Keratinocyte (primary cell): ENCODE data around the gene ATF7IP. TPM values are rescaled to one million over a fixed set of nuclear protein-coding genes. Genes with fewer than 3 reads are reported as not detected.

Experiments used
- DNase-seq: peaks from one replicate; pipeline ENCODE4 v3.0.0-alpha.2; 2011; ENCODE audit warnings: low read depth, missing footprints, low spot score
- FAIRE-seq: peaks from 2 replicates; lab custom pipeline; 2011; peaks lifted over from hg19 to GRCh38; lab: Jason Lieb, UNC
- H2AFZ ChIP-seq: 2 replicates; pipeline ENCODE4 v1.6.0; 2012; ENCODE audit warnings: low read length, control low read depth, inconsistent platforms; ENCODE audit not compliant: control insufficient read depth
- H3K27ac ChIP-seq: 2 replicates; pipeline ENCODE4 v1.5.1; 2011; ENCODE audit warnings: low read length; ENCODE audit not compliant: control insufficient read depth, insufficient read depth
- H3K27me3 ChIP-seq: 3 replicates; pipeline ENCODE4 v1.6.0; 2011; ENCODE audit warnings: low read length; ENCODE audit not compliant: control insufficient read depth, insufficient read depth; ENCODE audit errors: extremely low read depth
- H3K36me3 ChIP-seq, 2 experiments: 2 replicates in 1 of 2; 3 replicates in 1 of 2; pipeline ENCODE4 v1.5.1; 2011; ENCODE audit warnings: low read length in 2 of 2, mild to moderate bottlenecking in 1 of 2; ENCODE audit not compliant: control insufficient read depth in 2 of 2, insufficient read depth in 2 of 2; ENCODE audit errors: extremely low read depth in 1 of 2
- H3K4me1 ChIP-seq: 3 replicates; pipeline ENCODE4 v1.5.1; 2011; ENCODE audit warnings: low read length; ENCODE audit not compliant: control insufficient read depth, insufficient read depth; ENCODE audit errors: extremely low read depth
- H3K4me2 ChIP-seq: 3 replicates; pipeline ENCODE4 v1.6.0; 2011; ENCODE audit warnings: low read depth, low read length; ENCODE audit not compliant: control insufficient read depth, insufficient read depth; ENCODE audit errors: extremely low read depth
- H3K4me3 ChIP-seq, 3 experiments: fragments of 200-600 bp in 1 of 3; sonication (generic) in 1 of 3; 2 replicates in 2 of 3; 3 replicates in 1 of 3; pipeline ENCODE4 v1.5.1; 2011 to 2016; ENCODE audit warnings: low read length in 3 of 3, mild to moderate bottlenecking in 3 of 3, control low read depth in 2 of 3, inconsistent platforms in 1 of 3, low read depth in 1 of 3, mixed read lengths in 1 of 3, mixed run types in 1 of 3, moderate library complexity in 1 of 3; ENCODE audit not compliant: control insufficient read depth in 2 of 3, insufficient read depth in 2 of 3; ENCODE audit errors: extremely low read depth in 1 of 3
- H3K79me2 ChIP-seq: 2 replicates; pipeline ENCODE4 v1.6.0; 2012; ENCODE audit warnings: low read length; ENCODE audit not compliant: control insufficient read depth, insufficient read depth
- H3K9ac ChIP-seq: 3 replicates; pipeline ENCODE4 v1.6.0; 2011; ENCODE audit warnings: low read length; ENCODE audit not compliant: control insufficient read depth, insufficient read depth; ENCODE audit errors: extremely low read depth
- H3K9me1 ChIP-seq: 3 replicates; pipeline ENCODE4 v1.6.0; 2011; ENCODE audit warnings: low read length; ENCODE audit not compliant: control insufficient read depth, insufficient read depth; ENCODE audit errors: extremely low read depth
- H3K9me3 ChIP-seq: 2 replicates; pipeline ENCODE4 v1.5.1; 2012; ENCODE audit warnings: low read depth, low read length; ENCODE audit not compliant: control insufficient read depth
- H4K20me1 ChIP-seq: 3 replicates; pipeline ENCODE4 v1.6.0; 2011; ENCODE audit warnings: low read length; ENCODE audit not compliant: control insufficient read depth, insufficient read depth; ENCODE audit errors: extremely low read depth
- EZH2 ChIP-seq: IDR thresholded peaks from one replicate; pipeline ENCODE4 v1.6.1; 2012; ENCODE audit warnings: inconsistent platforms, mild to moderate bottlenecking, low read length, moderate library complexity
- dilution Hi-C: fragments of 300-500 bp; cut with MboI; formaldehyde crosslinking; loops from one replicate; pipeline ENCODE4 v1.7.0; 2020; ENCODE audit warnings: low sequenced_read_pairs; ENCODE audit not compliant: extremely low pct_ligation_motif_present
- polyA plus RNA-seq, 5 experiments: library from polyadenylated mRNA; depleted of rRNA in 3 of 5; stranded (reverse) in 3 of 5; stranded (forward) in 1 of 5; unstranded in 1 of 5; fragments of >200 nt; gene quantifications; 1 replicate in 1 of 5; 2 replicates in 3 of 5; 3 replicates in 1 of 5; pipeline versions ENCODE4 v1.2.1 to v1.2.3, GENCODE V29; 2011 to 2012; ENCODE audit warnings: missing spikeins in 2 of 5, low read depth in 1 of 5, low replicate concordance in 1 of 5
- TF ChIP-seq, protein P1 (sequence below), 3 experiments: IDR thresholded peaks in 1 of 3; conservative IDR thresholded peaks in 1 of 3; optimal IDR thresholded peaks in 1 of 3; 2 replicates in 2 of 3; 3 replicates in 1 of 3; pipeline versions ENCODE3 to v1.5.1; 2011; ENCODE audit warnings: low read length in 3 of 3, mild to moderate bottlenecking in 3 of 3, moderate library complexity in 2 of 3, control low read depth in 1 of 3, inconsistent platforms in 1 of 3; ENCODE audit not compliant: insufficient read depth in 2 of 3; ENCODE audit errors: extremely low read depth in 1 of 3

ATF7IP gene
- polyA plus RNA-seq, 1 donor (not counting 4 experiments of a cell fraction or from before 2014, with no cell fraction given): 16.3 TPM

DNA sequence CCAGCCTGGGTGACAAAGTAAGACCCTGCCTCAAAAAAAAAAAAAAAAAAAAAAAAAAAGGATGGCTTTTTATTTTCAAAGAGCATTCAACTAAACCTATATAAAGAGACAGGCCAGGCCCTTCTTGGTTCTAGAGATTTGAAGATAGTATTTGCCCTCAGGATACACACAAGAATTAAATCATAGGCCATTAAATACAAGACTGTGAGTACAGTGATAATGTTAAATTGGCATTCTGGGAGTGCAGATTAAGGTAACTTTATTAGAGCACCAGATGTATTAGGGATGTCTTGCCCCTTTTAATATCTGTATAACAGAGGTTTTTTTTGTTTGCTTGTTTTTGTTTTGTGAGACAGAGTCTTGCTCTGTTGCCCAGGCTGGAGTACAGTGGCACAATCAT, 61.3 kb downstream of the ATF7IP start:
- Histone ChIP-seq H3K79me2 (peaks cover 65% of the 10 kb centered on the region), H3K27ac (no peak overlapping the region), H3K4me1 (peaks cover 3% of the 10 kb centered on the region), H3K4me3 (no peak overlapping the region), H3K9me3 (no peaks in the 10 kb centered on the region), H2AFZ (no peak overlapping the region), H3K27me3 (no peaks in the 10 kb centered on the region), H3K9ac (no peak overlapping the region), H3K9me1 (no peaks in the 10 kb centered on the region), H4K20me1 (no peaks in the 10 kb centered on the region), H3K36me3 (peaks cover 4 to 5% of the 10 kb centered on the region in 2 experiments), H3K4me2 (no peak overlapping the region)
- no peak for DNase-seq
- TF ChIP-seq EZH2: no peak
- TF ChIP-seq, protein P1, sequence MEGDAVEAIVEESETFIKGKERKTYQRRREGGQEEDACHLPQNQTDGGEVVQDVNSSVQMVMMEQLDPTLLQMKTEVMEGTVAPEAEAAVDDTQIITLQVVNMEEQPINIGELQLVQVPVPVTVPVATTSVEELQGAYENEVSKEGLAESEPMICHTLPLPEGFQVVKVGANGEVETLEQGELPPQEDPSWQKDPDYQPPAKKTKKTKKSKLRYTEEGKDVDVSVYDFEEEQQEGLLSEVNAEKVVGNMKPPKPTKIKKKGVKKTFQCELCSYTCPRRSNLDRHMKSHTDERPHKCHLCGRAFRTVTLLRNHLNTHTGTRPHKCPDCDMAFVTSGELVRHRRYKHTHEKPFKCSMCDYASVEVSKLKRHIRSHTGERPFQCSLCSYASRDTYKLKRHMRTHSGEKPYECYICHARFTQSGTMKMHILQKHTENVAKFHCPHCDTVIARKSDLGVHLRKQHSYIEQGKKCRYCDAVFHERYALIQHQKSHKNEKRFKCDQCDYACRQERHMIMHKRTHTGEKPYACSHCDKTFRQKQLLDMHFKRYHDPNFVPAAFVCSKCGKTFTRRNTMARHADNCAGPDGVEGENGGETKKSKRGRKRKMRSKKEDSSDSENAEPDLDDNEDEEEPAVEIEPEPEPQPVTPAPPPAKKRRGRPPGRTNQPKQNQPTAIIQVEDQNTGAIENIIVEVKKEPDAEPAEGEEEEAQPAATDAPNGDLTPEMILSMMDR (optimal IDR thresholded peaks at IDR 0.05 in 1 of 3, IDR thresholded peaks at IDR 0.05 in 1 of 3, conservative IDR thresholded peaks at IDR 0.05 in 1 of 3; ENCODE audit: extremely low read depth in 1 of 3, insufficient read depth in 2 of 3, low read length in 3 of 3): no peak
- dilution Hi-C loops: no loop called here
- FAIRE-seq: no peak

DNA sequence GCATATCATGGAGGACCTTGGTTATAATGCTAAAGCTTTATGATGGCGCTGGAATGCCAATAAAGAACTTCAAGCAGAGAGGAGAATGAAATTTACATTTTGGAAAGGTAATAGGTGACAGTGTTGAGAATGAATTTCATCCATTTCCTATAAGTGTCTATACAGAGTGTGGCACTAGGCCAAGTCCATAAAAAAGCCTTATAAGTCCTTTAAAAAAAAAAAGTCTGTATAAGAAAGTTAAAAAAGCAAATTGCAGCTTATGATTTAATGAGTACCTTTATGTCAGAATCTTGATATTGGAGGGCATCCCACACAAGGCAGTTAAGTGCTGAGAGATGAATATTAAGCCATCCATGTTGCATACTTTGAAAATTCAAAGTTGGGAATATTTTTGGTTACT, 62.4 kb downstream of the ATF7IP start:
- H3K9me3 ChIP-seq: no peaks in the 10 kb centered on the region
- no peak for DNase-seq
- H3K79me2 ChIP-seq: peaks cover 70% of the 10 kb centered on the region
- H3K4me3 ChIP-seq: no peak overlapping the region
- H3K9ac ChIP-seq: no peak overlapping the region
- no peak overlapping the region for H3K4me2 ChIP-seq
- no peak overlapping the region for H3K27ac ChIP-seq
- no peaks in the 10 kb centered on the region for H3K4me1 ChIP-seq
- no peak for FAIRE-seq
- H2AFZ ChIP-seq: no peak overlapping the region
- TF ChIP-seq, protein P1 (optimal IDR thresholded peaks at IDR 0.05 in 1 of 3, IDR thresholded peaks at IDR 0.05 in 1 of 3, conservative IDR thresholded peaks at IDR 0.05 in 1 of 3; ENCODE audit: extremely low read depth in 1 of 3, insufficient read depth in 2 of 3, low read length in 3 of 3): no peak
- TF ChIP-seq EZH2: no peak
- no peaks in the 10 kb centered on the region for H4K20me1 ChIP-seq
- no peaks in the 10 kb centered on the region for H3K9me1 ChIP-seq
- dilution Hi-C loops: no loop called here
- peaks cover 4 to 5% of the 10 kb centered on the region in 2 experiments for H3K36me3 ChIP-seq
- H3K27me3 ChIP-seq: no peaks in the 10 kb centered on the region
